Measurements from ENCODE around the gene HIRA.

HIRA gene

GRCh38 chr22:19385221-19385906, 46.2 kb downstream of the HIRA start:
- H3K4me3 ChIP-seq (ENCODE audit: low read depth, low read length): no peak overlapping the region
- DNase-seq (ENCODE audit: low read depth): no peak
- no peak for TF ChIP-seq CTCF (conservative IDR thresholded peaks at IDR 0.05; ENCODE audit: low read depth, low read length)

GRCh38 chr22:19383292-19383691, 48.2 kb downstream of the HIRA start:
- no peak overlapping the region for H3K4me3 ChIP-seq (ENCODE audit: low read depth, low read length)
- TF ChIP-seq CTCF (conservative IDR thresholded peaks at IDR 0.05; ENCODE audit: low read depth, low read length): no peak
- no peak for DNase-seq (ENCODE audit: low read depth)

GRCh38 chr22:19382240-19382639, 49.3 kb downstream of the HIRA start:
- DNase-seq (ENCODE audit: low read depth): no peak
- no peak overlapping the region for H3K4me3 ChIP-seq (ENCODE audit: low read depth, low read length)
- TF ChIP-seq CTCF (conservative IDR thresholded peaks at IDR 0.05; ENCODE audit: low read depth, low read length): no peak

GRCh38 chr22:19378344-19378674, 53.2 kb downstream of the HIRA start:
- H3K4me3 ChIP-seq (ENCODE audit: low read depth, low read length): no peak overlapping the region
- DNase-seq (ENCODE audit: low read depth): no peak
- no peak for TF ChIP-seq CTCF (conservative IDR thresholded peaks at IDR 0.05; ENCODE audit: low read depth, low read length)

- no peak for DNase-seq (ENCODE audit: low read depth)
- no peak for TF ChIP-seq CTCF (conservative IDR thresholded peaks at IDR 0.05; ENCODE audit: low read depth, low read length)
- no peak overlapping the region for H3K4me3 ChIP-seq (ENCODE audit: low read depth, low read length)
Measured at GRCh38 chr22:19377565-19378343, 53.8 kb downstream of the HIRA start.

GRCh38 chr22:19376971-19377370, 54.6 kb downstream of the HIRA start:
- TF ChIP-seq CTCF (conservative IDR thresholded peaks at IDR 0.05; ENCODE audit: low read depth, low read length): no peak
- no peak overlapping the region for H3K4me3 ChIP-seq (ENCODE audit: low read depth, low read length)
- DNase-seq (ENCODE audit: low read depth): no peak

- no peak for DNase-seq (ENCODE audit: low read depth)
- TF ChIP-seq CTCF (conservative IDR thresholded peaks at IDR 0.05; ENCODE audit: low read depth, low read length): no peak
- no peak overlapping the region for H3K4me3 ChIP-seq (ENCODE audit: low read depth, low read length)
Measured at GRCh38 chr22:19376247-19376646, 55.3 kb downstream of the HIRA start.

Data from choroid plexus epithelial cell (primary cell).